ENCODE data around the gene SYCE1.
A peak's percentile ranks its signal among the peaks of the same experiment; 100 is the strongest.
"Not testable (repeated sequence)": the region's sequence is repeated elsewhere in the genome, so short reads cannot be mapped to it uniquely, and the experiment has no call there.

Gene SYCE1

GRCh38 chr10:133555521-133555920 lies 9.9 kb downstream of the SYCE1 start:
- no peak for DNase-seq

DNA sequence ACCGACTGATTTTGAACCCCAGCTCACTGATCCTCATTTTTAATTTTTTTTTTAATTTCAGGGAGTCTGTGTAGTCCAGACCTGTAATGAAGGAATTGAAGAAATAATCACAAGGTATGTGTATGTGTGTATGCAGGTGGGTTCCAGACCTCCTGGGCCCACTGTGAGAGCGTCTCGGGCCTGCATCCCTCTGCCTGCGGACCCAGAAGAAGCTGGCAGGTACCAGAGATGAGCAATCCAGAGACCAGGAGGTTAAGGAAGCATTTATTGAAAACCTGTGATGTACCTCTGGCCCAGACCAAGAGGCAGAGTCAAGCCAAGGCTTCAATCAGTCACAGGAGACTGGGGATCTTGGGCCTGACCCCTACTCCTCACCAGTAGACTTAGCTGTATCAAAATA lies 10.8 kb downstream of the SYCE1 start:
- DNase-seq, result no peak

DNA sequence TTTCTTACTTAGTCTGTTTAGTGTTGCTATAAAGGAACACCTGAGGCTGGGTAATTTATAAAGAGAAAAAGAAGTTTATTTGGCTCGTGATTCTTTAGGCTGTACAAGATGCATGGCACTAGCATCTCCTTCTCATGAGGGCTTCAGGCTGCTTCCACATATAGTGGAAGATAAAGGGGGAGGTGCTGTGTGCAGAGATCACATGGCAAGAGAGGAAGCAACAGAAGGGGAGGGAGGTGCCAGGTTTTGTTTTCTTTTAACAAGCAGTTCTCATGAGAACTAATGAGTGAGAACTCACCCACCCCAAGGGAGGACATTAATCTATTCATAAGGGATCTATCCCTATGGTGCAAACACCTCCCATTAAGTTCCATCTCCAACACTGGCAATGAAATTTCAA lies 20.9 kb downstream of the SYCE1 start:
- DNase-seq, result no peak

DNA sequence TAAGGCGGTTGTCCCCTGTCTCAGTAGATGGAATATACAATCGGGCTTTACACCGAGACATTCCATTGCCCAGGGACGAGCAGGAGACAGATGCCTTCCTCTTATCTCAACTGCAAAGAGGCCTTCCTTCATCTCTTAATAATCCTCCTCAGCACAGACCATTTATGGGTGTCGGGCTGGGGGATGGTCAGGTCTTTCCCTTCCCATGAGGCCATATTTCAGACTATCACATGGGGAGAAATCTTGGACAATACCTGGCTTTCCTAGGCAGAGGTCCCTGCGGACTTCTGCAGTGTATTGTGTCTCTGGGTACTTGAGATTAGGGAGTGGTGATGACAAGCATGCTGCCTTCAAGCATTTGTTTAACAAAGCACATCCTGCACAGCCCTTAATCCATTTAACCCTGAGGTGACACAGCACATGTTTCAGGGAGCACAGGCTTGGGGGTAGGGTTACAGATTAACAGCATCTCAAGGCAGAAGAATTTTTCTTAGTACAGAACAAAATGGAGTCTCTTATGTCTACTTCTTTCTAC lies 23.9 kb downstream of the SYCE1 start:
- DNase-seq, result not testable (repeated sequence)

DNA sequence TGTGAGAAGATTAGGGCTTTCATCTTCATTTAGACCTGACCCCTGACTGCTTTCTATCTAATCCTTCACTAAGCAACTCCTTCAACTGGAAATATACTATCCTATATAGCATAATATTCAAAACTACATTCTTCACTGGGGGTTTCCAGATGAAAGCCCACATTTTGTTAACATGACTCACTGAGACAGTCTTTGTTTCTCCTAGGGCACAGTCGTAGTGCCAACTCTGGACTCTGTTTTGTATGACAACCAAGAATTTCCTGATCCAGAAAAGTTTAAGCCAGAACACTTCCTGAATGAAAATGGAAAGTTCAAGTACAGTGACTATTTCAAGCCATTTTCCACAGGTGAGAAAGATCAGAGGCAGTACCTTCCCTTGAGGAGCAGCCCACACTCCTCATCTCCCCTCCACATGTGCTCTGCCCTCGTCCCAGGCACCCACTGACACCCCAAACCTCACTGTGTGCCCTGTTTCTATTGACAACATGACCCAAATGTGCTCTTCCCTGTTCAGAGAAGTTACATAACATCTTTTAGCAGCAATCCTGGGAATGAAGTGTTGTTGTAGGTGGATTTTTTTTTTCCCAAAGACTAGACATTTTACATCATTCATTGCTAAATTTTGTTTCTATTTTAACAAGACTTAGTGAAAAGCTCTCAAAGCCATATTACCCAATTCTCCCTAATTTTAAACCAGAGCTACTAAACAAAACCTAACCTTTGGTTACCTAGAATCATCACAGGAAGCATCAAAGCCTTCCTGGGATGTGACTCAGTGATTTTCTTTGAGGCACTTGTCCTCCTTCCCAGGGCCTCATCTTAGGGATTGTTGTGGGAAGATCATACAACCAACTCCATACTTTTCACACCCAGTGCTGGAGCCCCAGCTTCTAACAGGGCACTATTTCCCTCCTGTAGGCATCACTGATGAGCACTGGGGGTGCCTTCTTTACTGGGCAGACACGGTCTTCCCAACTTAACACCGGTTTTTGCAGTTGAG lies 27.5 kb downstream of the SYCE1 start:
- no peak for DNase-seq

DNA sequence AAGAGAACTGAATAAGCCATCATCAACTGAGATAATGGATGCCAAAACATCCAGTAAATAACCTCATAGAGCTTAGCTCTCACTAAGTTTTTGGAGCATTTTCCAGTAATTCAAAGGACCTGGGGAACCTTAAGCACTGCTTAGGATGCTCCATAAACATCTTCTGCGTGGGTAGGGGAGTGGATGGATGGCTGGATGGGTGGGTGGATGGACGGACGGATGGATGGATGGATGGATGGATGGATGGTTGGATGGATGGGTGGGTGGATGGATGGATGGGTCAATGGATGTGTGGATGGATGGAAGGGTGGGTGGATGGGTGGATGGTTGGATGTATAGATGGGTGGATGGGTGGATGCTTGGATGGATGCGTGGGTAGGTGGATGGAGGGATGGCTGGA lies 29.2 kb downstream of the SYCE1 start:
- DNase-seq, result no peak

GRCh38 chr10:133534417-133534816 lies 31.0 kb downstream of the SYCE1 start:
- no peak for DNase-seq

DNA sequence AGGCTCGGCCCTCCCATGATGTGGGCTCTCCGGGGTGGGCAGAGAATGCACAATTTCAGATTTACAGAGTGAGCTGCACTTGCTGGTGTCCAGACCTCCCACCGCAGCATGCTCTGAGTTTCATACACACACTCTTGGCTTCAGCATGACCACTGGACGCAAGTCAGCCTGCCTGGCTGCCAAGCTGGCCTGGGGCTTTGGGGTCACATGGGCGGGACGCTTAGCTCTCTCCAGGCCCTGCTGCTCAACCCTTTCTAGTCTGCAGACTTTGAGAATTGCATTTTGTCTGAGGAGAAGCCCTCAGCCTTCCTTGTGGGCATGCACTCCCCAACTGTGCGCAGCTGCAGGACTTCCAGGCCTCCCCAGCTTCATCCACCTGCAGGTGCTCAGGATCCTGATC lies 32.5 kb downstream of the SYCE1 start:
- DNase-seq, result no peak

DNA sequence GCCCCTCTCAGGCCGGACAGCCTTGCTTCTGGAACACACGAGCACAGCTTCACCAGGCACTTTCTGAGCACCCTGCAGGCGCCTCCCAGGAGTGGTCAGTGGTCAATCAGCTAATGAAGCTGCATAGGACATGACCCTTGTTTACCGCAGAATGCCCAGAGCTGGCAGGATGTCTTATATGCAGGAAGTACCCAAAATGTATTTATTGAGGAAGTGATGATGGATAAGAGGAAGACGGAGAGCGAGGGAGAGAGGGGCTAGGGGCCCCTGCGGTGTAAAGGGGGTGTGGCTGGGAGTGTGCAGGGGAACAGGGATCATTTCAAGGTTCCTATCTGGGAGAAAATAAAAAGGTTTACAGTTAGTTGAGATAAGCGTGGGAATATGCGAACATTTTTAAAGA lies 34.9 kb downstream of the SYCE1 start:
- no peak for DNase-seq

GRCh38 chr10:133529576-133529946 lies 35.8 kb downstream of the SYCE1 start:
- no peak for DNase-seq

DNA sequence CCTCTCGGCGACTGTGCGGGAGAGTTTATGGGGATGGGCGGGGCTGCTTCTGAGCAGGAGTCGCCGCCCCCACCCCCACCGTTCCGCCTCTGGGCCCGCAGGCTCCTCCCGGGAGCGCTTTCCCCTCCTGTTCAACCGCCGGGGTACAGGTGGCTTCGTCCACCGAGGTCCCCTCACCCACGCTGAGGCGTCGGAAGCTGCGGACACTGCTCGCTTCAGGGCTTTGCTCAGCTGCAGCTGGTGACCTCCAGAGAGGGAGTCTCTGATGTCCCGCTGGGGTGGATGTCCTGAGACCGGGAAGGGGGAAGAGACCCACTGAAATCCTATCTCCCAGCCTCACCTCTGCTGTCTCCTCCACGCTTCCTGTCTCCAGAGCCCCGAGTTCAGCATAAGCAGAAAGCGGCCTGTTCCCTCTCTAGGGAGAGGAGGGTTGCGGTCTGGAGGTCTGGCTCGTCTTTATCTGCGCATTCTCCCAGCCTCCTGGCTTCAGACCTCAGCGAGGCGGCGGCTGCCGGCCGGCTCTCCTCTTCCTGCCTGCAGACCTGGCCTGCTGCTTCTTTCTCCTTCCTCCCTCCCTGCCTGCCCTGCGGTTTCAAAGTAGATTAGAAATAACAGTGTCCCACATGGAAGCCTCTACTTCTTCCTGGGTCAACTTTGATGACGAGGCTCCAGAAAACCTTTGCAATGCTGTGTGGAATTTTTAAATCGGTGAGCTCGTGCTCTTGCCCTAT lies 36.4 kb downstream of the SYCE1 start:
- DNase-seq, result no peak

DNA sequence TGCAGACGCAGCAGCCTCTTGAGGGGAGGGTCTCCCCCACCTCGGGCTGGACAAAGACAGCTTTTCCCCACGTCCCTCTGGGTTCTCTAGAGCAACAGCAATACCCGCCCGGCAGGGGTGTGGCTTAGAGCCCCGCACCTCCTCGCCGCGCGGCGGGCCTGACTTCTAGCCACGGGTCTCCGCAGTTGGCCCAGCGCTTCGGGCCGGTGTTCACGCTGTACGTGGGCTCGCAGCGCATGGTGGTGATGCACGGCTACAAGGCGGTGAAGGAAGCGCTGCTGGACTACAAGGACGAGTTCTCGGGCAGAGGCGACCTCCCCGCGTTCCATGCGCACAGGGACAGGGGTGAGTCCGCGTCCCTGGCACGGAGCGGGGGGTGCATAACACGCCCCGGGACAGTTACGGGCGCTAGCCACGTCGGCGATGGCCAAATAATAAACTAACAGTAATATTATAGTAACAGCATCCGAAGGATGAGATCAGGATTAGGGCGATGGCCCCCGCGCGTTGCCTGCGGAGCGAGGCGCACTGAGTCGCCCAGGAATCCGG lies 37.0 kb downstream of the SYCE1 start:
- DNase-seq, result no peak

- DNase-seq, result no peak
Measured at GRCh38 chr10:133527771-133528271, 37.6 kb downstream of the SYCE1 start.

GRCh38 chr10:133526957-133527588 lies 38.3 kb downstream of the SYCE1 start, which contains the start of gene CYP2E1:
TSS of gene CYP2E1 (plus strand) at chr10:133527363. CDS start at chr10:133527396, 33 bp downstream.
- DNase-seq, result no peak

DNA sequence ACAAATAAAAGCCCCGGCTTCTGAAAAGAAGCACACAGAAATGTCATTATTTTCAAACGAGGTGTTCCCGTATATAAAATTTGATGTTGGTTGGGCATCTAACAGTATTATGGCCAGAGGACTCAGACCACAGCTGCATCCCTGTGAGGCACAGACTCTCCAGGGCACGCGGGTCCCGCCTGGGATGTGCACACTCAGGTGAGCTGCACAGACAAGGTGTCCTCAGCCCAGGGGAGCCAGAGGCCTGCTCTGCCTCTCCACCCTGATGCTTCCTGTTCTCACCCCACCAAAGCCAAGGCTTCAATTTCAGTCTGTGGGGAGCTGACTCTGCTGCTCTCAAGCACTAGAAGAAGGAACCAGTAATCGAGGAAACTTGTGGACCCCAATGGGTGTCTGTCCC lies 39.9 kb downstream of the SYCE1 start:
- DNase-seq, result no peak

- no peak for DNase-seq
Measured at GRCh38 chr10:133523631-133524203, 41.7 kb downstream of the SYCE1 start.

- peak; percentile 94 for DNase-seq
Measured at GRCh38 chr10:133520193-133520738, 45.1 kb downstream of the SYCE1 start.

DNA sequence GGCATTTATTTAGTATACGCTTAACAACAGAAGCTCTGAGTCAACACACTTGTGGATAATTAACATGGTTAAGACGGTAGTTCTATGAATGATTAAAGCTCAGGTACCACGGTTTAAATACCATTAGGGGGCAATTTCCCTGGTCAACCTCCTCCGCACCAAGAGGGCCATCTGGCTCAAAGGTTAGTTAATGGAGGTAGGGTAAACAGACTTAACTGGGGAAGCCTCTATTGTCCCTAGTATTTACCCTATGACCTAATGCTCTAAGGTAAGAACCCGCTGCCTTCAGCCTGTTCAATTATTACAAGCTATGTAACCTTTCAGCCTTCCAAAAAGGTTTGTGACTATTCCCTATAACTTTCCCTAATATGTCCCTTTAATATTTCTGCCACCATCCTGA lies 46.9 kb downstream of the SYCE1 start:
- not testable (repeated sequence) for DNase-seq

- no peak for DNase-seq
Measured at GRCh38 chr10:133516057-133516456, 49.3 kb downstream of the SYCE1 start.

DNA sequence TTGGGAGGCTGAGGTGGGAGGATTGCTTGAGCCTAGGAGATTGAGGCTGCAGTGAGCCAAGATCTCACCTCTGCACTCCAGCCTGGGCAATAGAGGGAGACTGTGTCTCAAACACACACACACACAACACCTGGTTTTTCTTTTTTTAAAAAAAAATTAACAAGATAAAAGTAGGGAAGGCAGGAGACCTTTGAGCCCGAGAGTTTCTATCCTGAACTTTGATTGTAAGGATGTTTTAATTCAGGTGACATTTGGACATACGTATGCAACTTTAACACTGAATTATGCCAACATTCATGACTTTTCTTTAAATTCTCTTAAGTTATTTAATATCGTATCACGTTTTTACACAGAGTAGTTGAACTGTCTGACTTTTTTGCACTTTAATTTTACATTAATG lies 49.9 kb downstream of the SYCE1 start:
- DNase-seq, result no peak

DNA sequence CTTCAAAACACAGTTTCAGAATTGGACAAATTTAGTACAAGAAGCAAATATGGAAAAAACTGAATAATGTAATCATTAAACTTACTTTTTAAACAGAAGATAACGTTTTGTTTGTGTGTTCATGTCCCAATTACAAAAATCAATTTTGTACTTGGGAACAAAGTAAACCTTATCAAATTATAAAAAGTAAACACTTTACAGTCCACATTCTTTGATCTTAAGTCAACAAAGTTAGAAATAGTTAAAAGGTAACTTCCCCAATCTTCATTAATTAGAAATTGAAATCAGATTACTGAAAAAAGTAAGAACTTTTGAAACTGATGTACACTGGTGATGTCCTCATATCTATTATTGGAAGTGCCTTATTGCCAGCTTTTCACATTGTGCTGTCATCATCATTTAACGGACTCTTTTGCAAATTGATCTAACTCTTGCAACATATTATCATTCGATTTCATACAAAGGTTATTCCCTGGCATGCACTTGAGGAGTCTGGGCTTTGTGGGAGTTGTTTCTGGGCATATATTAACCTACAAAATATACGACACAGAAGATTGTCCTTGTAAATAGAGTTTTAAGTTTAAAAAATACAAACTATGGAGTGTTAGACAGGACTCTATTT lies 53.4 kb downstream of the SYCE1 start:
- no peak for DNase-seq

DNA sequence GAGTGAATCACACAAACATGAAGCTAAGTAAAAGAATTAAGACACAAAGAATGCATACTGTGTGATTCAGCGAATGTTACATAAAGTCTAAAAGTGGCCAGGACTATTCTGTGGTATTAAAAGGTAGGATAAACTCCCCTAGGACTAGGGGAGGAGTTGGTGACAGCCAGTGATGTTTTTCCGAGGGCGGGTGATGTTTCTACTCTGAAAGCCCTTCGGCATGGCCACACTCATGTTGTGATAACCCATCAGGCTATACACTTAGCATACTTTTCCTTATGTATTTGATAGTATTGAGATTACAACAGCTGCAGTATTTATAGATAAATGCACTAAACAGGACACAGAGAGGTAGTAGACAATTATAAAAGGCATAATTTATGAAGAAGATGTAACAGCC lies 54.0 kb downstream of the SYCE1 start:
- DNase-seq, result no peak
